ENCODE data around the gene TBC1D8.

Gene TBC1D8

GRCh38 chr2:101022221-101022620, 129.0 kb downstream of the TBC1D8 start:
- no peaks in the 10 kb centered on the region for H3K9me3 ChIP-seq (ENCODE audit: control insufficient read depth in 2 of 2, low read length in 2 of 2)
- peaks cover 14 to 15% of the 10 kb centered on the region in 2 donors for H3K36me3 ChIP-seq (ENCODE audit: control insufficient read depth in 2 of 2, insufficient read depth in 2 of 2, low read length in 2 of 2)
- H3K27me3 ChIP-seq (ENCODE audit: control insufficient read depth in 2 of 2, insufficient read depth in 2 of 2, low read length in 2 of 2): no peaks in the 10 kb centered on the region
- no peak overlapping the region for H3K4me3 ChIP-seq (ENCODE audit: low read length in 2 of 2)
- H3K4me1 ChIP-seq (ENCODE audit: control insufficient read depth in 2 of 2, insufficient read depth in 2 of 2, low read length in 2 of 2): peaks cover 4 to 20% of the 10 kb centered on the region in 2 donors
- no peak overlapping the region for H3K9ac ChIP-seq (ENCODE audit: low read depth in 1 of 2, low read length in 2 of 2)
- no peak overlapping the region for H3K27ac ChIP-seq (ENCODE audit: low read depth in 2 of 2, low read length in 2 of 2)

DNA sequence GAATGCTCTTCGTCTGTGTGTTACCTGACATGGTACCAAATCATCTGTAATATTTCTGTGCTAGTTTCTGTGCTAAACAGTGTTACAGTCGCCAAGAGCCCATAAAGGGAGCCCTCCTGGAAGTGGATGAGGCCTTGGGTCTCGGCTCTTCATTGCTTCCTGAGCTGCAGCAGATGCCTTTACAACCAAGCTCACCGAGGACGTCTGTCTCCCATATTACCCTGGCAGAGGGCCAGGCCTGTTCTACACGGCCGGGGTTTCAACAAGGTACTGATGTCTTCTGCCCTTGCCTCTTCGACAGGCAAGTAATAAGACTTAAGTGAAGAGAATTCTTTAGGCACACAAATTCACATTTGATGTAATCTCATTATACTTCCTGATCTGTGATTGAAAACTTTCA, 132.2 kb downstream of the TBC1D8 start:
- no peaks in the 10 kb centered on the region for H3K27me3 ChIP-seq (ENCODE audit: control insufficient read depth in 2 of 2, insufficient read depth in 2 of 2, low read length in 2 of 2)
- no peak overlapping the region for H3K4me3 ChIP-seq (ENCODE audit: low read length in 2 of 2)
- H3K36me3 ChIP-seq (ENCODE audit: control insufficient read depth in 2 of 2, insufficient read depth in 2 of 2, low read length in 2 of 2): peaks cover 19% of the 10 kb centered on the region in 2 donors
- H3K9ac ChIP-seq (ENCODE audit: low read depth in 1 of 2, low read length in 2 of 2): no peak overlapping the region
- H3K27ac ChIP-seq (ENCODE audit: low read depth in 2 of 2, low read length in 2 of 2): no peak overlapping the region
- H3K4me1 ChIP-seq (ENCODE audit: control insufficient read depth in 2 of 2, insufficient read depth in 2 of 2, low read length in 2 of 2): no peaks in the 10 kb centered on the region
- H3K9me3 ChIP-seq (ENCODE audit: control insufficient read depth in 2 of 2, low read length in 2 of 2): no peaks in the 10 kb centered on the region

DNA sequence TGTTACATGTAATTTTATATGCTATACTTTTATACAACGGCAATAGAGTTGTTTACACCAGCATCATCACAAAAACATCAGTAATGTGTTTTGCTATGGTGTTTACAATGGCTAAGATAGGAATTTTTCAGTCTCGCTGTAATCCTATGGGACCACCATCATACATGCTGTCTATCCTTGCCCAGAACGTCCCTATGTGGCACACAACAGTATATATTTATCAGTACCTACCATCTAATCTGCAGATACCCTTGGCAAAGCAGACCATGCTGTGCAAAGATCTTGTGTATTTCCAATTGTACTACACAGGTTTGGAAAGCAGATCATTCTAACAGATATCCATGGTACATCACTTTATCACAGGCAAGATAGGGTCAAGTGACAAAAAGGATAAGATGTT, 133.8 kb downstream of the TBC1D8 start:
- Histone ChIP-seq H3K4me3 (ENCODE audit: low read length in 2 of 2) (no peak overlapping the region), H3K9me3 (ENCODE audit: control insufficient read depth in 2 of 2, low read length in 2 of 2) (no peaks in the 10 kb centered on the region), H3K9ac (ENCODE audit: low read depth in 1 of 2, low read length in 2 of 2) (no peak overlapping the region), H3K27me3 (ENCODE audit: control insufficient read depth in 2 of 2, insufficient read depth in 2 of 2, low read length in 2 of 2) (no peaks in the 10 kb centered on the region), H3K4me1 (ENCODE audit: control insufficient read depth in 2 of 2, insufficient read depth in 2 of 2, low read length in 2 of 2) (no peaks in the 10 kb centered on the region), H3K36me3 (ENCODE audit: control insufficient read depth in 2 of 2, insufficient read depth in 2 of 2, low read length in 2 of 2) (peaks cover 18 to 19% of the 10 kb centered on the region in 2 donors), H3K27ac (ENCODE audit: low read depth in 2 of 2, low read length in 2 of 2) (no peak overlapping the region)

GRCh38 chr2:101014264-101014857, 136.8 kb downstream of the TBC1D8 start:
- no peaks in the 10 kb centered on the region for H3K27me3 ChIP-seq (ENCODE audit: control insufficient read depth in 2 of 2, insufficient read depth in 2 of 2, low read length in 2 of 2)
- H3K4me1 ChIP-seq (ENCODE audit: control insufficient read depth in 2 of 2, insufficient read depth in 2 of 2, low read length in 2 of 2): no peaks in the 10 kb centered on the region
- H3K27ac ChIP-seq (ENCODE audit: low read depth in 2 of 2, low read length in 2 of 2): no peak overlapping the region
- no peaks in the 10 kb centered on the region for H3K9me3 ChIP-seq (ENCODE audit: control insufficient read depth in 2 of 2, low read length in 2 of 2)
- no peak overlapping the region for H3K9ac ChIP-seq (ENCODE audit: low read depth in 1 of 2, low read length in 2 of 2)
- peaks cover 15 to 19% of the 10 kb centered on the region in 2 donors for H3K36me3 ChIP-seq (ENCODE audit: control insufficient read depth in 2 of 2, insufficient read depth in 2 of 2, low read length in 2 of 2)
- no peak overlapping the region for H3K4me3 ChIP-seq (ENCODE audit: low read length in 2 of 2)

DNA sequence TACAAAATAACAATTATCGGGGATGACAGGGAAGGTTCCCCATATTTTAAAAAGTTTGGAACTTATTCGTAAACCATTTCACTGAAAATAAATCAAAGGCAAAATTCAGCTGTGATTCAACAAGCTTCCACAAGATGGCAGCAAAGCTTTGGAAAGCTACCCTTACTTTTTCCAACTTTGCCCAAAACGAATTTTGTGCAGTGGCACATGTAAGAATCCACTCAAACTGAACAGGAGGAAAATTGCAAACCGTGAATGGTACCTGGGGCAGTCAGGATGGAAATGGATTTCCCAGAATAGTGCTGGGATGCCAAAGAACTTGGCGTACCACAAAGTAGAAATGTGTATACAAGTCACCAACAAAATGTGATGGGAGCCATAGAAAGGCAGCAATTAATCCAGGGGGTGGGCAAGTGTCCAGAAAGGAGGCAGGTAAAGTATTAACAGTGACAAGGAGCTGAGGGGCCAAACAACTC, 138.4 kb downstream of the TBC1D8 start:
- peaks cover 21 to 25% of the 10 kb centered on the region in 2 donors for H3K36me3 ChIP-seq (ENCODE audit: control insufficient read depth in 2 of 2, insufficient read depth in 2 of 2, low read length in 2 of 2)
- H3K9me3 ChIP-seq (ENCODE audit: control insufficient read depth in 2 of 2, low read length in 2 of 2): no peaks in the 10 kb centered on the region
- no peaks in the 10 kb centered on the region for H3K27me3 ChIP-seq (ENCODE audit: control insufficient read depth in 2 of 2, insufficient read depth in 2 of 2, low read length in 2 of 2)
- no peak overlapping the region for H3K9ac ChIP-seq (ENCODE audit: low read depth in 1 of 2, low read length in 2 of 2)
- H3K4me1 ChIP-seq (ENCODE audit: control insufficient read depth in 2 of 2, insufficient read depth in 2 of 2, low read length in 2 of 2): no peaks in the 10 kb centered on the region
- no peak overlapping the region for H3K4me3 ChIP-seq (ENCODE audit: low read length in 2 of 2)
- H3K27ac ChIP-seq (ENCODE audit: low read depth in 2 of 2, low read length in 2 of 2): no peak overlapping the region

- Histone ChIP-seq H3K36me3 (ENCODE audit: control insufficient read depth in 2 of 2, insufficient read depth in 2 of 2, low read length in 2 of 2) (peaks cover 27 to 30% of the 10 kb centered on the region in 2 donors), H3K4me3 (ENCODE audit: low read length in 2 of 2) (no peak overlapping the region), H3K9me3 (ENCODE audit: control insufficient read depth in 2 of 2, low read length in 2 of 2) (no peaks in the 10 kb centered on the region), H3K27me3 (ENCODE audit: control insufficient read depth in 2 of 2, insufficient read depth in 2 of 2, low read length in 2 of 2) (no peaks in the 10 kb centered on the region), H3K4me1 (ENCODE audit: control insufficient read depth in 2 of 2, insufficient read depth in 2 of 2, low read length in 2 of 2) (no peaks in the 10 kb centered on the region), H3K9ac (ENCODE audit: low read depth in 1 of 2, low read length in 2 of 2) (no peak overlapping the region), H3K27ac (ENCODE audit: low read depth in 2 of 2, low read length in 2 of 2) (no peak overlapping the region)
Observed at GRCh38 chr2:101012054-101012705, 139.0 kb downstream of the TBC1D8 start.

GRCh38 chr2:101011152-101011551, 140.0 kb downstream of the TBC1D8 start:
- peaks cover 37 to 41% of the 10 kb centered on the region in 2 donors for H3K36me3 ChIP-seq (ENCODE audit: control insufficient read depth in 2 of 2, insufficient read depth in 2 of 2, low read length in 2 of 2)

DNA sequence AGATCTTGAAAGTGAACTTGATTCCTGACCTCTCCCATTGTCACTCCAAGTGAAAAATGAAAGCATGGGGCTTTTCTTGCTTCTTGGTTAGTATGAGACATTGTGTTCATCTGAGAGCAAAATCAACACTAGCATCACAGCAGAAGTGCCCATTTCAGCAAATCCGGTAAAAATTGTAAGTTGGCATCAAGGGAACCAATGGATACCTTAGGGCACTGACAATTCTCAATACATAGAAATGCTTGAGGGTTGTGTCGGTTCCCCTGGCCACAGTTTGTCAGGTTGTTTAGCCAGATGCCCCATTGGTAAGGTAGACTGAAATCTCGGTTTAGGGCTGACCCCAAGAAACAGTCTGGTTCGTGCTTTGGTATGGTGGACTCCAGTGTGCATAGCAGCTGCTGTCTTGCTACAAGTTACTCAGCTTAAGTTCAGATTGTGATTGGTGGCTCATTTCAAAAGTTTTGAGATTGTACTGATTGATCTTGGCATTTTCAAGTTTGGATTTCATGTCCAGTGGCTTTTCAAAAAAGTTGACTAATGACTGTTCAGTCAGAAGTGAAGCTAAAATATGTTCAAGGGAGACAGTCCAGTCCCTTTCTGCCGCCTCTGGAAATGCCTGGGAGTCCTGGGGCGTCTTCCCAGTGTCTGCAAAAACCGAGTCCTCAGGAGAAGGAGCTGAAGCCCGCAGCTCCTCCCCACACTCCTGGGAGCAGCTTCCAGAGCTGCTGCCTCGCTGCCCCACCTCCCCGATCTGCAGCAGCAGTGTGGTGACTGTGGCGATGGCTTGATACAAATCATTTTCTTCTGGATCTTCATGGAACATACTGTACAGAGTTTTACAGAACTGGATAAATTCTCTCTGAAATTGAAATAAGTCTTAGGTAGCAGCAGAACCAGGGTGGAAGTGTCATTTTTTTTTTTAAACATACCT, 143.5 kb downstream of the TBC1D8 start:
- Histone ChIP-seq H3K9me3 (ENCODE audit: control insufficient read depth in 2 of 2, low read length in 2 of 2) (no peaks in the 10 kb centered on the region), H3K4me1 (ENCODE audit: control insufficient read depth in 2 of 2, insufficient read depth in 2 of 2, low read length in 2 of 2) (peaks cover 10 to 13% of the 10 kb centered on the region in 2 donors), H3K4me3 (ENCODE audit: low read length in 2 of 2) (no peak overlapping the region), H3K9ac (ENCODE audit: low read depth in 1 of 2, low read length in 2 of 2) (no peak overlapping the region), H3K27me3 (ENCODE audit: control insufficient read depth in 2 of 2, insufficient read depth in 2 of 2, low read length in 2 of 2) (no peaks in the 10 kb centered on the region), H3K27ac (ENCODE audit: low read depth in 2 of 2, low read length in 2 of 2) (no peak overlapping the region), H3K36me3 (ENCODE audit: control insufficient read depth in 2 of 2, insufficient read depth in 2 of 2, low read length in 2 of 2) (peaks cover 59 to 62% of the 10 kb centered on the region in 2 donors)

More at GRCh38 chr2:101011152-101011551, 140.0 kb downstream of the TBC1D8 start:
- Histone ChIP-seq H3K9ac (ENCODE audit: low read depth in 1 of 2, low read length in 2 of 2) (no peak overlapping the region), H3K27ac (ENCODE audit: low read depth in 2 of 2, low read length in 2 of 2) (no peak overlapping the region), H3K4me1 (ENCODE audit: control insufficient read depth in 2 of 2, insufficient read depth in 2 of 2, low read length in 2 of 2) (no peaks in the 10 kb centered on the region), H3K27me3 (ENCODE audit: control insufficient read depth in 2 of 2, insufficient read depth in 2 of 2, low read length in 2 of 2) (no peaks in the 10 kb centered on the region), H3K9me3 (ENCODE audit: control insufficient read depth in 2 of 2, low read length in 2 of 2) (no peaks in the 10 kb centered on the region), H3K4me3 (ENCODE audit: low read length in 2 of 2) (no peak overlapping the region)

DNA sequence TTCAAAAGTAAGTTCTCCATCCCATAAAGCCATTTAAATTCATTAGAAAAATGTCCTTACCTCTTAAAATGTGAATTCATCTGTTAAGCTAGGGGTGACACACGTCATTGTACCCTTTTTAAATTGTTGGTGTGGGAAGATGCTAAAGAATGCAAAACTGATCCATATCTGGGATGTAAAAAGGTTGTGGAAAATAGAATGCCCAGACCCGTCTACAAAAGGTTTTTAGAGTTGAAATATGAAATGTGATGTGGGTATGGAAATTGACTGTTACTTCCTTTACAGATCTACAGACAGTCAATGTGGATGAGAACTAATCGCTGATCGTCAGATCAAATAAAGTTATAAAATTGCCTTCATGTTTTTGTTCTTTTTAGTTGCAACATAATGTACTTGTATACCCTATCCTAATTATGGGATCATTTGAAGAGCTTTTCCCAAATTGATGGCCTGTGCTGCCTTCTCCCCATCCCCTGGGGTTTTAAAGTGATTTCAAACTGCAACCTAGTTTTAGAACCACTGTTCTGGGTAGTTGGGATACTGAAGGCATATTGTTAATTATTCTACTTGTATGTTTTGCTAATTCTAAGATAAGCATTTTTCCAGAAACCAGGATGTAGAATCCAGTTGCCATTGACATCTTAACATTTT, 145.0 kb downstream of the TBC1D8 start:
- H3K9me3 ChIP-seq (ENCODE audit: control insufficient read depth in 2 of 2, low read length in 2 of 2): no peaks in the 10 kb centered on the region
- H3K36me3 ChIP-seq (ENCODE audit: control insufficient read depth in 2 of 2, insufficient read depth in 2 of 2, low read length in 2 of 2): peaks cover 51 to 60% of the 10 kb centered on the region in 2 donors
- no peak overlapping the region for H3K27ac ChIP-seq (ENCODE audit: low read depth in 2 of 2, low read length in 2 of 2)
- no peak overlapping the region for H3K4me3 ChIP-seq (ENCODE audit: low read length in 2 of 2)
- H3K27me3 ChIP-seq (ENCODE audit: control insufficient read depth in 2 of 2, insufficient read depth in 2 of 2, low read length in 2 of 2): no peaks in the 10 kb centered on the region
- H3K4me1 ChIP-seq (ENCODE audit: control insufficient read depth in 2 of 2, insufficient read depth in 2 of 2, low read length in 2 of 2): peaks cover 15 to 18% of the 10 kb centered on the region in 2 donors
- H3K9ac ChIP-seq (ENCODE audit: low read depth in 1 of 2, low read length in 2 of 2): no peak overlapping the region
